Measurements from ENCODE around the gene RIPOR2. TPM values are rescaled to one million over a fixed set of nuclear protein-coding genes. Genes with fewer than 3 reads are reported as not detected.

Gene RIPOR2
- total and polyA plus RNA-seq, 10 of the 15 experiments (the other 5 are each of a cell fraction or from before 2014, with no cell fraction given), result 22.2 to 48.2 (median 34.7) TPM

DNA sequence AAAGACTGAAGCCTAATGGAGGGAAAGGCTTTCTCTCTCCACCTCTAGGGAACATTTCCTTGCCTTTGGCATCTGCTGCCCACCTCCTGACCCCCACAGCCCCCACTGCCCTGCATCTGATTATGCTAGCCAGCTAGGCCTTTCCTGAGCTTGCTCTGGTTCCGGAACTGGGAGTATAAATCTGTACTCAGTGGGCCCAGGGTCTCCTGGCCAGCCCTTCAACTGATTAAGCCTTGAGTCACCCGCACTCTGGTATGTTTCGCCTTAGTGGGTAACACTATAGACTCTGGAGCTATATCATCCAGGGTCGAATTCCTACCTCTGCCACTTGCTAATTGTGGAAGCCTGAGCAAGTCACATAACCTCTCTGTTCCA lies 45.6 kb upstream of the RIPOR2 start:
- BruUV-seq (replicated peaks), result no TSS peak
- Histone ChIP-seq H3K4me2 (ENCODE audit: control insufficient read depth, insufficient read depth) (no peak overlapping the region), H3K4me3 (no peak overlapping the region), H3K36me3 (ENCODE audit: control insufficient read depth in 2 of 2, insufficient read depth in 2 of 2, low read length in 1 of 2) (no peaks in the 10 kb centered on the region), H3K9ac (ENCODE audit: control insufficient read depth, insufficient read depth, low read length) (no peak overlapping the region), H3K79me2 (ENCODE audit: control insufficient read depth, insufficient read depth, low read length) (no peaks in the 10 kb centered on the region), H2AFZ (ENCODE audit: control insufficient read depth, low read depth, low read length) (no peak overlapping the region), H3K27me3 (replicated peaks in 1 of 2; ENCODE audit: control insufficient read depth in 2 of 2, insufficient read depth in 2 of 2, low read length in 1 of 2) (no peaks in the 10 kb centered on the region), H3K27ac (ENCODE audit: control insufficient read depth, insufficient read depth) (no peak overlapping the region), H3K4me1 (ENCODE audit: control insufficient read depth, insufficient read depth, low read length) (no peaks in the 10 kb centered on the region), H4K20me1 (ENCODE audit: control insufficient read depth, insufficient read depth) (no peaks in the 10 kb centered on the region), H3K9me3 (replicated peaks; ENCODE audit: control insufficient read depth, insufficient read depth, low read length) (no peaks in the 10 kb centered on the region)
- CTCF ChIA-PET, result interaction anchor here (1.9 to 2.6 kb wide), 2 partner anchors 10 to 48 kb away, joined by 8 to 24 read pairs; no protein-coding TSS in a partner anchor
- POLR2A ChIA-PET, result no interaction called here
- RAD21 ChIA-PET (ENCODE audit: unreplicated experiment), result interaction anchor here (3.0 to 3.7 kb wide), 2 partner anchors 10 to 47 kb away, joined by 12 to 14 read pairs; partner anchors contain the start of gene RIPOR2
- in situ Hi-C loops (cut with MboI), result no loop called here
- TF ChIP-seq ZNF622 (IDR thresholded peaks at IDR 0.05) (no peak), CBX3 (IDR thresholded peaks at IDR 0.05; ENCODE audit: borderline replicate concordance, low read depth) (no peak), CBX5 (IDR thresholded peaks at IDR 0.05; ENCODE audit: low read depth) (no peak), CBFB (IDR thresholded peaks at IDR 0.05; ENCODE audit: low read depth) (no peak), KAT2A (conservative IDR thresholded peaks at IDR 0.05; ENCODE audit: control insufficient read depth, low read depth, low read length) (no peak), NR2F1 (conservative IDR thresholded peaks at IDR 0.05) (no peak), SPI1 (IDR thresholded peaks at IDR 0.05; ENCODE audit: borderline replicate concordance, insufficient read depth, low read depth, low read length) (no peak), SUZ12 (IDR thresholded peaks at IDR 0.05; ENCODE audit: unreplicated experiment) (no peak), SMAD1 (IDR thresholded peaks at IDR 0.05; ENCODE audit: low read depth, partially characterized antibody) (no peak), CREB1 (IDR thresholded peaks at IDR 0.05; ENCODE audit: low read depth) (no peak), TARDBP (IDR thresholded peaks at IDR 0.05; ENCODE audit: borderline replicate concordance) (no peak)
- TF ChIP-seq, protein P1, sequence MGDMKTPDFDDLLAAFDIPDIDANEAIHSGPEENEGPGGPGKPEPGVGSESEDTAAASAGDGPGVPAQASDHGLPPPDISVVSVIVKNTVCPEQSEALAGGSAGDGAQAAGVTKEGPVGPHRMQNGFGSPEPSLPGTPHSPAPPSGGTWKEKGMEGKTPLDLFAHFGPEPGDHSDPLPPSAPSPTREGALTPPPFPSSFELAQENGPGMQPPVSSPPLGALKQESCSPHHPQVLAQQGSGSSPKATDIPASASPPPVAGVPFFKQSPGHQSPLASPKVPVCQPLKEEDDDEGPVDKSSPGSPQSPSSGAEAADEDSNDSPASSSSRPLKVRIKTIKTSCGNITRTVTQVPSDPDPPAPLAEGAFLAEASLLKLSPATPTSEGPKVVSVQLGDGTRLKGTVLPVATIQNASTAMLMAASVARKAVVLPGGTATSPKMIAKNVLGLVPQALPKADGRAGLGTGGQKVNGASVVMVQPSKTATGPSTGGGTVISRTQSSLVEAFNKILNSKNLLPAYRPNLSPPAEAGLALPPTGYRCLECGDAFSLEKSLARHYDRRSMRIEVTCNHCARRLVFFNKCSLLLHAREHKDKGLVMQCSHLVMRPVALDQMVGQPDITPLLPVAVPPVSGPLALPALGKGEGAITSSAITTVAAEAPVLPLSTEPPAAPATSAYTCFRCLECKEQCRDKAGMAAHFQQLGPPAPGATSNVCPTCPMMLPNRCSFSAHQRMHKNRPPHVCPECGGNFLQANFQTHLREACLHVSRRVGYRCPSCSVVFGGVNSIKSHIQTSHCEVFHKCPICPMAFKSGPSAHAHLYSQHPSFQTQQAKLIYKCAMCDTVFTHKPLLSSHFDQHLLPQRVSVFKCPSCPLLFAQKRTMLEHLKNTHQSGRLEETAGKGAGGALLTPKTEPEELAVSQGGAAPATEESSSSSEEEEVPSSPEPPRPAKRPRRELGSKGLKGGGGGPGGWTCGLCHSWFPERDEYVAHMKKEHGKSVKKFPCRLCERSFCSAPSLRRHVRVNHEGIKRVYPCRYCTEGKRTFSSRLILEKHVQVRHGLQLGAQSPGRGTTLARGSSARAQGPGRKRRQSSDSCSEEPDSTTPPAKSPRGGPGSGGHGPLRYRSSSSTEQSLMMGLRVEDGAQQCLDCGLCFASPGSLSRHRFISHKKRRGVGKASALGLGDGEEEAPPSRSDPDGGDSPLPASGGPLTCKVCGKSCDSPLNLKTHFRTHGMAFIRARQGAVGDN (IDR thresholded peaks at IDR 0.05), result no peak
- TF ChIP-seq, protein P2, sequence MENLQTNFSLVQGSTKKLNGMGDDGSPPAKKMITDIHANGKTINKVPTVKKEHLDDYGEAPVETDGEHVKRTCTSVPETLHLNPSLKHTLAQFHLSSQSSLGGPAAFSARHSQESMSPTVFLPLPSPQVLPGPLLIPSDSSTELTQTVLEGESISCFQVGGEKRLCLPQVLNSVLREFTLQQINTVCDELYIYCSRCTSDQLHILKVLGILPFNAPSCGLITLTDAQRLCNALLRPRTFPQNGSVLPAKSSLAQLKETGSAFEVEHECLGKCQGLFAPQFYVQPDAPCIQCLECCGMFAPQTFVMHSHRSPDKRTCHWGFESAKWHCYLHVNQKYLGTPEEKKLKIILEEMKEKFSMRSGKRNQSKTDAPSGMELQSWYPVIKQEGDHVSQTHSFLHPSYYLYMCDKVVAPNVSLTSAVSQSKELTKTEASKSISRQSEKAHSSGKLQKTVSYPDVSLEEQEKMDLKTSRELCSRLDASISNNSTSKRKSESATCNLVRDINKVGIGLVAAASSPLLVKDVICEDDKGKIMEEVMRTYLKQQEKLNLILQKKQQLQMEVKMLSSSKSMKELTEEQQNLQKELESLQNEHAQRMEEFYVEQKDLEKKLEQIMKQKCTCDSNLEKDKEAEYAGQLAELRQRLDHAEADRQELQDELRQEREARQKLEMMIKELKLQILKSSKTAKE (IDR thresholded peaks at IDR 0.05; ENCODE audit: low read depth, poor library complexity, severe bottlenecking), result no peak
- no peak for ATAC-seq
- no peak for FAIRE-seq
- intact Hi-C loops (cut with micrococcal nuclease; ENCODE audit: unreplicated experiment), result no loop called here
- DNase-seq (ENCODE audit: low read depth, low spot score), result no peak
- 93% methylated on average over 4 of the region's 4 CpGs for WGBS (ENCODE audit: insufficient coverage, insufficient replicate concordance, low lambda C conversion rate, missing lambda C conversion rate)
- SMC1A ChIA-PET (ENCODE audit: uncharacterized antibody, unreplicated experiment), result interaction anchor here (1.2 to 8.2 kb wide), 4 partner anchors 11 to 46 kb away, joined by 4 to 54 read pairs (median 15); partner anchors contain the start of gene RIPOR2
